ENCODE results near the gene KIF14.
A peak's percentile ranks its signal among the peaks of the same experiment; 100 is the strongest.

Gene KIF14

GRCh38 chr1:200550367-200550766, 70.2 kb downstream of the KIF14 start:
- no peaks in the 10 kb centered on the region for H3K9me3 ChIP-seq (ENCODE audit: severe bottlenecking)
- peaks cover 25% of the 10 kb centered on the region for H3K36me3 ChIP-seq (ENCODE audit: low read depth)
- peak overlapping the region; percentile 48 for H3K27ac ChIP-seq (ENCODE audit: poor library complexity, severe bottlenecking)
- ATAC-seq (ENCODE audit: low read depth) (peak; percentile 87), DNase-seq (ENCODE audit: low spot score) (no peak)
- no peak for TF ChIP-seq CTCF (IDR thresholded peaks at IDR 0.05; ENCODE audit: poor library complexity, severe bottlenecking)
- no peak overlapping the region for H3K4me3 ChIP-seq (ENCODE audit: severe bottlenecking)
- peaks cover 11% of the 10 kb centered on the region for H3K4me1 ChIP-seq (ENCODE audit: insufficient read depth, poor library complexity, severe bottlenecking)
- no peaks in the 10 kb centered on the region for H3K27me3 ChIP-seq (ENCODE audit: insufficient read depth, poor library complexity, severe bottlenecking)

GRCh38 chr1:200547386-200547785, 73.2 kb downstream of the KIF14 start:
- H3K4me3 ChIP-seq (ENCODE audit: severe bottlenecking) = no peak overlapping the region
- H3K4me1 ChIP-seq (ENCODE audit: insufficient read depth, poor library complexity, severe bottlenecking) = peaks cover 11% of the 10 kb centered on the region
- no peak overlapping the region for H3K27ac ChIP-seq (ENCODE audit: poor library complexity, severe bottlenecking)
- H3K27me3 ChIP-seq (ENCODE audit: insufficient read depth, poor library complexity, severe bottlenecking) = no peaks in the 10 kb centered on the region
- ATAC-seq (ENCODE audit: low read depth) (no peak), DNase-seq (ENCODE audit: low spot score) (no peak)
- no peaks in the 10 kb centered on the region for H3K36me3 ChIP-seq (ENCODE audit: low read depth)
- no peak for TF ChIP-seq CTCF (IDR thresholded peaks at IDR 0.05; ENCODE audit: poor library complexity, severe bottlenecking)
- no peaks in the 10 kb centered on the region for H3K9me3 ChIP-seq (ENCODE audit: severe bottlenecking)

- ATAC-seq (ENCODE audit: low read depth) (no peak), DNase-seq (ENCODE audit: low spot score) (no peak)
- H3K27me3 ChIP-seq (ENCODE audit: insufficient read depth, poor library complexity, severe bottlenecking) = no peaks in the 10 kb centered on the region
- no peaks in the 10 kb centered on the region for H3K36me3 ChIP-seq (ENCODE audit: low read depth)
- no peak for TF ChIP-seq CTCF (IDR thresholded peaks at IDR 0.05; ENCODE audit: poor library complexity, severe bottlenecking)
- H3K27ac ChIP-seq (ENCODE audit: poor library complexity, severe bottlenecking) = no peak overlapping the region
- peaks cover 11% of the 10 kb centered on the region for H3K4me1 ChIP-seq (ENCODE audit: insufficient read depth, poor library complexity, severe bottlenecking)
- H3K4me3 ChIP-seq (ENCODE audit: severe bottlenecking) = no peak overlapping the region
- no peaks in the 10 kb centered on the region for H3K9me3 ChIP-seq (ENCODE audit: severe bottlenecking)
These were observed 74.0 kb downstream of the KIF14 start for GRCh38 chr1:200546577-200546976.

- H3K27ac ChIP-seq (ENCODE audit: poor library complexity, severe bottlenecking) = no peak overlapping the region
- H3K4me1 ChIP-seq (ENCODE audit: insufficient read depth, poor library complexity, severe bottlenecking) = no peaks in the 10 kb centered on the region
- ATAC-seq (ENCODE audit: low read depth) (no peak), DNase-seq (ENCODE audit: low spot score) (no peak)
- no peak for TF ChIP-seq CTCF (IDR thresholded peaks at IDR 0.05; ENCODE audit: poor library complexity, severe bottlenecking)
- no peaks in the 10 kb centered on the region for H3K27me3 ChIP-seq (ENCODE audit: insufficient read depth, poor library complexity, severe bottlenecking)
- no peaks in the 10 kb centered on the region for H3K36me3 ChIP-seq (ENCODE audit: low read depth)
- no peak overlapping the region for H3K4me3 ChIP-seq (ENCODE audit: severe bottlenecking)
- H3K9me3 ChIP-seq (ENCODE audit: severe bottlenecking) = no peaks in the 10 kb centered on the region
These were observed 78.4 kb downstream of the KIF14 start for GRCh38 chr1:200542162-200542561.

- Histone ChIP-seq H3K4me1 (ENCODE audit: insufficient read depth, poor library complexity, severe bottlenecking) (no peaks in the 10 kb centered on the region), H3K36me3 (ENCODE audit: low read depth) (no peaks in the 10 kb centered on the region), H3K9me3 (ENCODE audit: severe bottlenecking) (no peaks in the 10 kb centered on the region), H3K27me3 (ENCODE audit: insufficient read depth, poor library complexity, severe bottlenecking) (no peaks in the 10 kb centered on the region), H3K4me3 (ENCODE audit: severe bottlenecking) (no peak overlapping the region), H3K27ac (ENCODE audit: poor library complexity, severe bottlenecking) (no peak overlapping the region)
- ATAC-seq (ENCODE audit: low read depth) = no peak
- DNase-seq (ENCODE audit: low spot score) = no peak
- TF ChIP-seq CTCF (IDR thresholded peaks at IDR 0.05; ENCODE audit: poor library complexity, severe bottlenecking) = no peak
These were observed 80.3 kb downstream of the KIF14 start for GRCh38 chr1:200540281-200540680.
